Progenitor cell of endocrine pancreas (in vitro differentiated cells): ENCODE data around the gene WDR6. TPM values are rescaled to one million over a fixed set of nuclear protein-coding genes. Genes with fewer than 3 reads are reported as not detected.
A peak's percentile ranks its signal among the peaks of the same experiment; 100 is the strongest.

ENCODE experiments used
- DNase-seq: peaks from one replicate; pipeline ENCODE4 v3.0.0; 2021; ENCODE audit warnings: low spot score; ENCODE audit not compliant: unreplicated experiment
- H3K27ac Mint-ChIP-seq: 2 replicates; pipeline ENCODE4 v1.8.0; 2021; ENCODE audit warnings: mild to moderate bottlenecking, moderate library complexity, mixed read lengths
- H3K27me3 Mint-ChIP-seq: 2 replicates; pipeline ENCODE4 v1.8.0; 2021; ENCODE audit warnings: mixed read lengths
- H3K36me3 Mint-ChIP-seq: 2 replicates; pipeline ENCODE4 v1.8.0; 2022; ENCODE audit warnings: mixed read lengths; ENCODE audit not compliant: insufficient read depth
- H3K4me1 Mint-ChIP-seq: 2 replicates; pipeline ENCODE4 v1.8.0; 2021; ENCODE audit warnings: low read depth, mixed read lengths
- H3K4me3 Mint-ChIP-seq: 2 replicates; pipeline ENCODE4 v1.8.0; 2021; ENCODE audit warnings: low read depth, mild to moderate bottlenecking, moderate library complexity, mixed read lengths
- H3K9me3 Mint-ChIP-seq: 2 replicates; pipeline ENCODE4 v1.8.0; 2021; ENCODE audit warnings: low read depth, mixed read lengths
- total RNA-seq: library from RNA; stranded (reverse); gene quantifications from 2 replicates; pipeline ENCODE4 v1.2.1, GENCODE V29; 2021
- TF ChIP-seq, protein P1 (sequence below): fragments of 200-600 bp; sonication (generic); IDR thresholded peaks from one replicate; pipeline ENCODE4 v1.5.0; 2021; ENCODE audit warnings: antibody characterized with exemption, mild to moderate bottlenecking; ENCODE audit not compliant: unreplicated experiment

WDR6 gene
- total RNA-seq, 1 donor from 2014 or later: 414 TPM

DNA sequence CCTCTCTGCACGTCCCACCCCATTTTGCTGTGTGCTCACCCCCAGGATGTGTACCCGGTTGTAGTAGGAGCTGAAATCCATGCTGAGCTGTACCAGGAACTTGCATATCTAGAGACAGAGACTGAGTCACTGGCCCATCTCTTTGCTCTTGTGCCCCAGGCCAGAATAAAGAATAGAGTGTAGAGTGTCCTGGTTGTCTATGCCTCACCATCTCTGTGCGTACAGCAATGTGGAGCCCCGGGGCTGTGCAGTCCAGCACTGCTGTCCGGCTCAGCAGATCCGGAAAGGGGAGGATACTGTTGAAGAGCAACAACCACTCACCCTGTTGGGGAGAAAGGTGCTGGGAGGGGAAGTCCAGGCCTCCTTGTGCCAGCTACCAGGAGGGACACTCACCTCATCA, 8.6 kb downstream of the WDR6 start:
- Mint-ChIP-seq H3K9me3 (no peaks in the 10 kb centered on the region), H3K4me1 (peaks cover 16% of the 10 kb centered on the region), H3K27me3 (no peaks in the 10 kb centered on the region), H3K36me3 (peaks cover 21% of the 10 kb centered on the region), H3K4me3 (no peak overlapping the region), H3K27ac (no peak overlapping the region)
- TF ChIP-seq, protein P1, sequence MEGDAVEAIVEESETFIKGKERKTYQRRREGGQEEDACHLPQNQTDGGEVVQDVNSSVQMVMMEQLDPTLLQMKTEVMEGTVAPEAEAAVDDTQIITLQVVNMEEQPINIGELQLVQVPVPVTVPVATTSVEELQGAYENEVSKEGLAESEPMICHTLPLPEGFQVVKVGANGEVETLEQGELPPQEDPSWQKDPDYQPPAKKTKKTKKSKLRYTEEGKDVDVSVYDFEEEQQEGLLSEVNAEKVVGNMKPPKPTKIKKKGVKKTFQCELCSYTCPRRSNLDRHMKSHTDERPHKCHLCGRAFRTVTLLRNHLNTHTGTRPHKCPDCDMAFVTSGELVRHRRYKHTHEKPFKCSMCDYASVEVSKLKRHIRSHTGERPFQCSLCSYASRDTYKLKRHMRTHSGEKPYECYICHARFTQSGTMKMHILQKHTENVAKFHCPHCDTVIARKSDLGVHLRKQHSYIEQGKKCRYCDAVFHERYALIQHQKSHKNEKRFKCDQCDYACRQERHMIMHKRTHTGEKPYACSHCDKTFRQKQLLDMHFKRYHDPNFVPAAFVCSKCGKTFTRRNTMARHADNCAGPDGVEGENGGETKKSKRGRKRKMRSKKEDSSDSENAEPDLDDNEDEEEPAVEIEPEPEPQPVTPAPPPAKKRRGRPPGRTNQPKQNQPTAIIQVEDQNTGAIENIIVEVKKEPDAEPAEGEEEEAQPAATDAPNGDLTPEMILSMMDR: no peak
- DNase-seq: no peak

DNA sequence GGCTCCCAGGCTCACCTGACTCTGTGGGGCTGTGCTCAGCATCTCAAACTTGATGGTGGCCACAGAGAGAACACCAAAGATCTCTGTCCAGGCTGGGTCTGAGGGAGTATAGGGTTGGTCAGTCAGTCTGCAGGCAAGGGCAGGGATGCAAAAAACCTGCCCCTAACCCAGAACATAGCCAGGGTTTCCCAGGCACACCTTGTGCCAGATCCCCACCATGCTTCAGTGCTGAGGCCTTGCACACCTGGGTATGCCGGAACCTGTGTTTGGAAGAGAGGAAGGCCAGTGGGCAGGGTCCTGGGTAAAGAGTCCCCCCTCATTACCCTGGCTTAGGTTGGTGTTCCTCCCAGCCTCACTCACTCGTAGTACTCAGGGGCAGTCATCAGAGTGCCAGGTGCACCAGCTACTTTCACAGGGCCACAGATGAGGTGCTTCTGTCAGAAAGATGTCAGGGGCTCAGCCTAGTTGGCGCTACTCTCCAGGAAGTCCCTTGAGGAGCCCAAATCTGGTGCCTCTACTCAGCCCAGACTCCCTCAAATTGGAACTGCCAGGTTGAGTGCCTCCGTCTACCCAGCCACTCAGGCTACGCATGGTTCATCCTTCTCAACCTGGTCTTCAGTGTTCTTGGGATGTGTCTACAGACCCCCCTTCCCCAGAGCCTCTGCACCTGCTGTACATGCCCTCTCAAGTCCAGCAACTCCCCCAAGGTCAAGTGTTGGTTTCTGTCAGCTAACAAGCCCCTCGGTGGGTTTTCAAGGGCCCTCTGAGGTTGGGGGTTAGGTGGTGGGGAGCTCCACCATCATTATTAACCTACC, 9.4 kb downstream of the WDR6 start:
- Mint-ChIP-seq H3K9me3 (no peaks in the 10 kb centered on the region), H3K4me3 (peak overlapping the region; percentile 94), H3K4me1 (peaks cover 16% of the 10 kb centered on the region), H3K36me3 (peaks cover 16% of the 10 kb centered on the region), H3K27ac (no peak overlapping the region), H3K27me3 (no peaks in the 10 kb centered on the region)
- DNase-seq: no peak
- TF ChIP-seq, protein P1: no peak

DNA sequence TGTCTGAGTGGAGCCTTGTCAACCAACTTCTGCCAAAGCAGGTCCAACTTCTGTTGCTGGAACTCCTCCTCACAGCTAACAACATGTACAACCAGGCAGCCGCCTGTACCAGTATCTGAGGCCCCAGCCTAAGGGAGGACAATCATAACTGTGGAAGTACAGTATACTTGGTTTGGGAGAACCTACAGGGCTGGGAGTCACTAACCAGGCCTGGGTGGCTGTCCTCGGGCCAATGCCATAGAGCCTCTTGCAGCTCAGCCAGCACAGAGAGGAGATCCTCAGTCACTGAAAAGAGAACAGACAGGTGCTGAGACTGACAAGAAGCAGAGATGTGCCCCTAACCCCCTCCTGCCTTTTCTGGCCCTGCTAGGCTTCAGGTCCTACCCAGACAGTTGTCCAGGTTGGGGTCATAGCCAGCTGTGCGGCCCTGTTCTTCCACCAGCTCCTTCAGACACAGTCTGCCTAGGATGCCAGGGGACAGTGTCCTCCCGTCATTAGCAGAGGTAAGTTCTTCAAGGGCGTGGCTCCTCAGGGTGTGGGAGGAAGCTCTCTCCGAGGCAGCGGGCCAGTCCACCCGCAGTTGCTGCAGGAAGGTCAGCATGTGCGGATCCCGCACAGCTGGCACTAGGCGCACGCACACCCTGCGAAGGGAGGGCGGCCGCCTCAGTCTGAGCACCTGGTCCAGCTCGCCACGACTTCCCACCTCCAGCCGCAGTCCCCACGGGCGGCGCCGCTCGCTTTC, 10.2 kb downstream of the WDR6 start:
- H3K27me3 Mint-ChIP-seq: no peaks in the 10 kb centered on the region
- no peaks in the 10 kb centered on the region for H3K9me3 Mint-ChIP-seq
- H3K4me3 Mint-ChIP-seq: peak overlapping the region; percentile 94
- H3K27ac Mint-ChIP-seq: peak overlapping the region; percentile 76
- peaks cover 16% of the 10 kb centered on the region for H3K4me1 Mint-ChIP-seq
- TF ChIP-seq, protein P1: no peak
- DNase-seq: no peak
- H3K36me3 Mint-ChIP-seq: peaks cover 12% of the 10 kb centered on the region

DNA sequence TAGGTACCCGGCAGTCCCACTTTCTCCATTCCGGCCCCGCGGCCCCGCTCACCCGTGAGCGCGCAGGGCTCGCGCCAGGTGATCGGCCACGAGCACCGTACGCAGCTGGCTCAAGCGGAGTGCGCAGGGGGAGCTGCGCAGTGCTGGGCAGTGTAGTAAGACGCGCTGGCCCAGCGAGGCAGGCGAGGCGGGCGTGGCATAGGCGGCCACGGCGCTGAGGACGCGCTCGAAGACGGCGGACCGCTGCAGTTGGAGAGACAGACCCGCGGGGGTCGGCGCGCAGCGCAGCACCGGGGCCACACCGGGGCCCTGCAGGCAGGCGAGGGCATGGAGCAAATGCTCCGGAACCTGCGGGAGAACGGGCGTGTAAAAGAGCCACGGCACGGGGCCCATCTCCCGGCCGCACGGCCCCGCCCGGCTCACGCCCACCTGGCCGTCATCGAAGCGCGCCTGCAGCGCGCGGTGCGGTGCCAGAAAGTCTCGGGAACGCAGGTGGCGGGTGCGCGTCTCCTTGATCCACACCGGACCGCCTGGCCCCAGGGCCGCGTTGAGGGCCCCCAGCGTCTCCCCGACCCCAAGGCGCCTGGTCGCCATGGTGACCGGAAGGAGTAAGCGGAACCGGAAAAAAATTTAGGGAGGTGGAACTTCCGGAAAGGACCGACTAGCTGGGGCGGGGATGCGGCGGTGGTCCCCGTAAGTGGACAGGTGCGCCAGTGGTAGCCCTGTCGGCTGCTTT, 10.9 kb downstream of the WDR6 start, which contains the start of gene DALRD3:
DALRD3 (minus strand) TSS at position 610 of the 736 bp plus-strand sequence; CDS start at position 594, 16 bp downstream.
- TF ChIP-seq, protein P1: no peak
- H3K36me3 Mint-ChIP-seq: peaks cover 13% of the 10 kb centered on the region
- peak within 1 kb of the TSS; percentile 93 for H3K27ac Mint-ChIP-seq
- no peaks in the 10 kb centered on the region for H3K27me3 Mint-ChIP-seq
- peak within 1 kb of the TSS; percentile 94 for H3K4me3 Mint-ChIP-seq
- no peaks in the 10 kb centered on the region for H3K9me3 Mint-ChIP-seq
- peak; percentile 47 for DNase-seq
- H3K4me1 Mint-ChIP-seq: peaks cover 23% of the 10 kb centered on the region

DNA sequence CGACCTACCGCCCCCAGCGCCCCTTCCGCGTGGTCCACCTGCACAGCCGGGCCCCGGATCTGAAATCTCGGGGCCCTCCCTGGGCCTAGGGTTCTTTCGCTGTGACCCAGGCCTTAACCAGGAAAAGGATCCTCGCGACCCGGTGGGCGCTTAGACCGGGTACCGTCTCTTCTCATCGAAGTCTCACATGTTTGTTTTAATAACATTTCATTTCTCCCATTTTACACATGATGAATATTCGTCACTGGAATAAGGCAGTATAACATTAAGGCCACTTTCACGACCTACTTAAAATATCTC, 11.5 kb downstream of the WDR6 start:
- Mint-ChIP-seq H3K4me1 (peaks cover 25% of the 10 kb centered on the region), H3K9me3 (no peaks in the 10 kb centered on the region), H3K36me3 (peaks cover 15% of the 10 kb centered on the region), H3K4me3 (peak overlapping the region; percentile 94), H3K27ac (peak overlapping the region; percentile 93), H3K27me3 (no peaks in the 10 kb centered on the region)
- DNase-seq: no peak
- TF ChIP-seq, protein P1: no peak
